Erythroblast (primary cell): ENCODE data around the gene GUCY2F.

Source experiments
- GATA1 ChIP-seq: IDR thresholded peaks from 2 replicates; pipeline ENCODE4 v1.6.1; 2011; ENCODE audit warnings: low read depth, mild to moderate bottlenecking, control low read depth, low read length, moderate library complexity
- POLR2A ChIP-seq: IDR thresholded peaks from 2 replicates; pipeline ENCODE4 v1.6.1; 2011; ENCODE audit warnings: mild to moderate bottlenecking, low read length

DNA sequence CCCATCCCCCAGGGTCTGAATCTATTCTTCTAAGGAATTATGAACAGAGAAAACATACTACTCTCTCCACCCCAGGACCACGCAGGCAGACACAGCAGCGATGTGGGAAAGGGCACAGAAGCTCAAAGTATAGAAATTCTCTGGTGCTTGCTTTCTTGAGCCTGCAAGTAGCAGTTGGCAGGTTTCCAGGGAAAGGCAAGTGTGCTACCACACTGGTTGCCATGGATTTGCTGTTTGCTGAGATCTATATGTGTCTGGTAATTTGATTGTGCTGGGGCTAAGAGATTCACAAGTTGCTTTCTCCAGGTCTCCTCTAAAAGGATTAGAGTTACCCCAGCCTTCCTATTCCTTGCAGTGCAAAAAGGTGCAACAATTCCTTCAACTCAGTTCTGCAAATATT lies 83.1 kb downstream of the GUCY2F start:
- TF ChIP-seq POLR2A (no peak), GATA1 (no peak)
